Right lobe of liver (tissue), 6 donors: ENCODE measurements around the gene PGLYRP3. TPM values are rescaled to one million over a fixed set of nuclear protein-coding genes. Genes with fewer than 3 reads are reported as not detected.

Experiments used
- ATAC-seq, 4 donors: fragments of 200-7000 bp; cut with Tn5 transposase; one replicate each; pipeline ENCODE4 v1.9.1; 2020; ENCODE audit warnings: mild to moderate bottlenecking in 4 of 4, moderate library complexity in 4 of 4
- DNase-seq, 3 donors: peaks; one replicate each; pipeline ENCODE4 v3.0.0-alpha.2; 2020
- H3K27ac ChIP-seq, 3 donors: fragments of 200-600 bp; one replicate each; pipeline ENCODE4 v1.8.0; 2022
- H3K27me3 ChIP-seq, 2 donors: fragments of 200-600 bp; one replicate each; pipeline ENCODE4 v1.8.0; 2022
- H3K36me3 ChIP-seq, 4 donors: fragments of 200-600 bp; sonication (generic) in 1 of 4; one replicate each; pipeline versions ENCODE4 v1.5.1 to v1.8.0; 2017 to 2022; ENCODE audit warnings: control low read depth in 1 of 4
- H3K4me1 ChIP-seq, 4 donors: fragments of 200-600 bp; sonication (generic) in 1 of 4; one replicate each; pipeline versions ENCODE4 v1.5.1 to v1.8.0; 2017 to 2022; ENCODE audit warnings: control low read depth in 1 of 4
- H3K4me3 ChIP-seq, 3 donors: fragments of 200-600 bp; one replicate each; pipeline ENCODE4 v1.8.0; 2022
- H3K9me3 ChIP-seq, 4 donors: fragments of 200-600 bp; sonication (generic) in 1 of 4; one replicate each; pipeline versions ENCODE4 v1.5.1 to v1.8.0; 2017 to 2022; ENCODE audit warnings: control low read depth in 1 of 4
- CTCF ChIP-seq, 4 donors: fragments of 200-600 bp in 3 of 4; fragments of 450-650 bp in 1 of 4; IDR thresholded peaks; one replicate each; pipeline versions ENCODE4 v1.5.1 to v1.8.0; 2016 to 2022; ENCODE audit warnings: antibody characterized with exemption in 4 of 4, mild to moderate bottlenecking in 2 of 4
- POLR2A ChIP-seq: fragments of 450-650 bp; IDR thresholded peaks from one replicate; pipeline ENCODE4 v1.6.1; 2017; ENCODE audit warnings: antibody characterized with exemption, mild to moderate bottlenecking
- WGBS: methylation state at CpG from one replicate; pipeline ENCODE4 v1.1.6; 2018; ENCODE audit warnings: low coverage, low lambda C conversion rate; ENCODE audit not compliant: insufficient coverage; ENCODE audit errors: missing lambda C conversion rate; 5-methylcytosine and 5-hydroxymethylcytosine counted together
- intact Hi-C, 2 donors: fragments of 100-400 bp; cut with DNase I; formaldehyde crosslinking; loops; one replicate each; pipeline versions ENCODE4 v1.11.2 to v1.14.1; 2022
- long read RNA-seq: library from polyadenylated mRNA; unstranded; transcript quantifications from one replicate; pipeline ENCODE4 v2.0.0, GENCODE V29; 2019
- total RNA-seq, 6 experiments: library from RNA; depleted of rRNA in 2 of 6; stranded (reverse); fragments of >200 nt in 2 of 6; fragmentation: NEBNext Ultra II Directional in 3 of 6; extraction: Animal tissue kit (Norgen Biotek cat#: 25700) in 3 of 6; gene quantifications; one replicate each; pipeline versions ENCODE4 v1.1.0 to v1.2.4, GENCODE V29; 2016 to 2023
- donor health status: DM: no; HTN: yes; CAD: no.
- donor health status: DM: no; HTN: no; CAD: no.
- donor health status: DM: no; HTN: no; CAD: no.
- donor health status: DM: no; HTN: yes; CAD: no.
- donor health status: DM: no; HTN: yes; CAD: no.

PGLYRP3 gene
- not detected for total RNA-seq
- long read RNA-seq, result 0 reads

- no peak for ATAC-seq
- H3K4me3 ChIP-seq, result no peak within 1 kb of the TSS
- H3K9me3 ChIP-seq, result no peaks in the 10 kb centered on the region
- H3K27ac ChIP-seq, result no peak within 1 kb of the TSS
- H3K27me3 ChIP-seq, result no peaks in the 10 kb centered on the region
- no peaks in the 10 kb centered on the region for H3K4me1 ChIP-seq
- no peak for TF ChIP-seq POLR2A
- no peak for TF ChIP-seq CTCF (IDR thresholded peaks at IDR 0.05)
- 64% methylated on average over 1 of the region's 4 CpGs for WGBS
- intact Hi-C loops, result no loop called here
- H3K36me3 ChIP-seq, result no peaks in the 10 kb centered on the region
- DNase-seq, result no peak
These were observed at the start of gene PGLYRP3 for GRCh38 chr1:153312570-153313186. Gene PGLYRP3 (minus strand): TSS chr1:153312952. CDS start chr1:153310665, 2,287 bp downstream.

GRCh38 chr1:153362187-153362775 lies 49.5 kb upstream of the PGLYRP3 start:
- 29% methylated on average over 2 of the region's 3 CpGs for WGBS
- DNase-seq (peak in 1 of 3 donors; percentile 41), ATAC-seq (no peak)
- TF ChIP-seq POLR2A (no peak), CTCF (IDR thresholded peaks at IDR 0.05) (no peak)
- no peaks in the 10 kb centered on the region for H3K9me3 ChIP-seq
- H3K27ac ChIP-seq, result no peak overlapping the region
- peaks cover 0 to 8% (median 2%) of the 10 kb centered on the region in 4 donors for H3K4me1 ChIP-seq
- no peaks in the 10 kb centered on the region for H3K27me3 ChIP-seq
- no peak overlapping the region for H3K4me3 ChIP-seq
- H3K36me3 ChIP-seq, result no peaks in the 10 kb centered on the region
- intact Hi-C loops, result no loop called here

- Histone ChIP-seq H3K4me1 (peaks cover 0 to 8% (median 2%) of the 10 kb centered on the region in 4 donors), H3K27ac (no peak overlapping the region)
- ATAC-seq, result no peak
These were observed 48.8 kb upstream of the PGLYRP3 start for GRCh38 chr1:153361480-153362109.

More at GRCh38 chr1:153361480-153362109, 48.8 kb upstream of the PGLYRP3 start:
- H3K36me3 ChIP-seq, result no peaks in the 10 kb centered on the region
- no peaks in the 10 kb centered on the region for H3K9me3 ChIP-seq
- DNase-seq, result peak in 1 of 3 donors; percentile 43
- intact Hi-C loops, result no loop called here
- 51% methylated on average over 4 of the region's 4 CpGs for WGBS
- TF ChIP-seq POLR2A (no peak), CTCF (IDR thresholded peaks at IDR 0.05) (no peak)
- no peaks in the 10 kb centered on the region for H3K27me3 ChIP-seq
- H3K4me3 ChIP-seq, result no peak overlapping the region
